Keratinocyte (primary cell): ENCODE data around the gene LMNTD2. TPM values are rescaled to one million over a fixed set of nuclear protein-coding genes. Genes with fewer than 3 reads are reported as not detected.

Source experiments
- DNase-seq: peaks from one replicate; pipeline ENCODE4 v3.0.0-alpha.2; 2011; ENCODE audit warnings: low read depth, missing footprints, low spot score
- FAIRE-seq: peaks from 2 replicates; lab custom pipeline; 2011; peaks lifted over from hg19 to GRCh38; lab: Jason Lieb, UNC
- H2AFZ ChIP-seq: 2 replicates; pipeline ENCODE4 v1.6.0; 2012; ENCODE audit warnings: low read length, control low read depth, inconsistent platforms; ENCODE audit not compliant: control insufficient read depth
- H3K27ac ChIP-seq: 2 replicates; pipeline ENCODE4 v1.5.1; 2011; ENCODE audit warnings: low read length; ENCODE audit not compliant: control insufficient read depth, insufficient read depth
- H3K27me3 ChIP-seq: 3 replicates; pipeline ENCODE4 v1.6.0; 2011; ENCODE audit warnings: low read length; ENCODE audit not compliant: control insufficient read depth, insufficient read depth; ENCODE audit errors: extremely low read depth
- H3K36me3 ChIP-seq, 2 experiments: 2 replicates in 1 of 2; 3 replicates in 1 of 2; pipeline ENCODE4 v1.5.1; 2011; ENCODE audit warnings: low read length in 2 of 2, mild to moderate bottlenecking in 1 of 2; ENCODE audit not compliant: control insufficient read depth in 2 of 2, insufficient read depth in 2 of 2; ENCODE audit errors: extremely low read depth in 1 of 2
- H3K4me1 ChIP-seq: 3 replicates; pipeline ENCODE4 v1.5.1; 2011; ENCODE audit warnings: low read length; ENCODE audit not compliant: control insufficient read depth, insufficient read depth; ENCODE audit errors: extremely low read depth
- H3K4me2 ChIP-seq: 3 replicates; pipeline ENCODE4 v1.6.0; 2011; ENCODE audit warnings: low read depth, low read length; ENCODE audit not compliant: control insufficient read depth, insufficient read depth; ENCODE audit errors: extremely low read depth
- H3K4me3 ChIP-seq, 3 experiments: fragments of 200-600 bp in 1 of 3; sonication (generic) in 1 of 3; 2 replicates in 2 of 3; 3 replicates in 1 of 3; pipeline ENCODE4 v1.5.1; 2011 to 2016; ENCODE audit warnings: low read length in 3 of 3, mild to moderate bottlenecking in 3 of 3, control low read depth in 2 of 3, inconsistent platforms in 1 of 3, low read depth in 1 of 3, mixed read lengths in 1 of 3, mixed run types in 1 of 3, moderate library complexity in 1 of 3; ENCODE audit not compliant: control insufficient read depth in 2 of 3, insufficient read depth in 2 of 3; ENCODE audit errors: extremely low read depth in 1 of 3
- H3K79me2 ChIP-seq: 2 replicates; pipeline ENCODE4 v1.6.0; 2012; ENCODE audit warnings: low read length; ENCODE audit not compliant: control insufficient read depth, insufficient read depth
- H3K9ac ChIP-seq: 3 replicates; pipeline ENCODE4 v1.6.0; 2011; ENCODE audit warnings: low read length; ENCODE audit not compliant: control insufficient read depth, insufficient read depth; ENCODE audit errors: extremely low read depth
- H3K9me1 ChIP-seq: 3 replicates; pipeline ENCODE4 v1.6.0; 2011; ENCODE audit warnings: low read length; ENCODE audit not compliant: control insufficient read depth, insufficient read depth; ENCODE audit errors: extremely low read depth
- H3K9me3 ChIP-seq: 2 replicates; pipeline ENCODE4 v1.5.1; 2012; ENCODE audit warnings: low read depth, low read length; ENCODE audit not compliant: control insufficient read depth
- H4K20me1 ChIP-seq: 3 replicates; pipeline ENCODE4 v1.6.0; 2011; ENCODE audit warnings: low read length; ENCODE audit not compliant: control insufficient read depth, insufficient read depth; ENCODE audit errors: extremely low read depth
- CTCF ChIP-seq, 3 experiments: IDR thresholded peaks in 1 of 3; conservative IDR thresholded peaks in 1 of 3; optimal IDR thresholded peaks in 1 of 3; 2 replicates in 2 of 3; 3 replicates in 1 of 3; pipeline versions ENCODE3 to v1.5.1; 2011; ENCODE audit warnings: low read length in 3 of 3, mild to moderate bottlenecking in 3 of 3, moderate library complexity in 2 of 3, control low read depth in 1 of 3, inconsistent platforms in 1 of 3; ENCODE audit not compliant: insufficient read depth in 2 of 3; ENCODE audit errors: extremely low read depth in 1 of 3
- EZH2 ChIP-seq: IDR thresholded peaks from one replicate; pipeline ENCODE4 v1.6.1; 2012; ENCODE audit warnings: inconsistent platforms, mild to moderate bottlenecking, low read length, moderate library complexity
- dilution Hi-C: fragments of 300-500 bp; cut with MboI; formaldehyde crosslinking; loops from one replicate; pipeline ENCODE4 v1.7.0; 2020; ENCODE audit warnings: low sequenced_read_pairs; ENCODE audit not compliant: extremely low pct_ligation_motif_present
- polyA plus RNA-seq, 5 experiments: library from polyadenylated mRNA; depleted of rRNA in 3 of 5; stranded (reverse) in 3 of 5; stranded (forward) in 1 of 5; unstranded in 1 of 5; fragments of >200 nt; gene quantifications; 1 replicate in 1 of 5; 2 replicates in 3 of 5; 3 replicates in 1 of 5; pipeline versions ENCODE4 v1.2.1 to v1.2.3, GENCODE V29; 2011 to 2012; ENCODE audit warnings: missing spikeins in 2 of 5, low read depth in 1 of 5, low replicate concordance in 1 of 5

The LMNTD2 gene
- polyA plus RNA-seq, 1 donor (not counting 4 experiments of a cell fraction or from before 2014, with no cell fraction given): 1.2 TPM

GRCh38 chr11:595400-595799, 34.9 kb upstream of the LMNTD2 start:
- no peaks in the 10 kb centered on the region for H3K4me1 ChIP-seq
- FAIRE-seq (no peak), DNase-seq (no peak)
- H2AFZ ChIP-seq: no peak overlapping the region
- no peak overlapping the region for H3K27ac ChIP-seq
- no peaks in the 10 kb centered on the region for H3K27me3 ChIP-seq
- TF ChIP-seq EZH2: no peak
- no peak for TF ChIP-seq CTCF (optimal IDR thresholded peaks at IDR 0.05 in 1 of 3, IDR thresholded peaks at IDR 0.05 in 1 of 3, conservative IDR thresholded peaks at IDR 0.05 in 1 of 3; ENCODE audit: extremely low read depth in 1 of 3, insufficient read depth in 2 of 3, low read length in 3 of 3)
- peaks cover 45 to 57% of the 10 kb centered on the region in 2 experiments for H3K36me3 ChIP-seq
- H3K9ac ChIP-seq: no peak overlapping the region
- no peaks in the 10 kb centered on the region for H3K9me3 ChIP-seq
- H3K9me1 ChIP-seq: no peaks in the 10 kb centered on the region
- H3K79me2 ChIP-seq: peaks cover 42% of the 10 kb centered on the region
- H3K4me2 ChIP-seq: no peak overlapping the region
- dilution Hi-C loops: no loop called here
- H4K20me1 ChIP-seq: no peaks in the 10 kb centered on the region
- no peak overlapping the region for H3K4me3 ChIP-seq

GRCh38 chr11:593347-593746, 32.8 kb upstream of the LMNTD2 start:
- Histone ChIP-seq H2AFZ (no peak overlapping the region), H3K4me1 (no peaks in the 10 kb centered on the region), H4K20me1 (no peaks in the 10 kb centered on the region), H3K36me3 (peaks cover 46 to 54% of the 10 kb centered on the region in 2 experiments), H3K27ac (no peak overlapping the region), H3K9me3 (no peaks in the 10 kb centered on the region), H3K9me1 (no peaks in the 10 kb centered on the region), H3K79me2 (peaks cover 52% of the 10 kb centered on the region), H3K9ac (no peak overlapping the region), H3K4me2 (no peak overlapping the region), H3K4me3 (no peak overlapping the region), H3K27me3 (no peaks in the 10 kb centered on the region)
- dilution Hi-C loops: no loop called here
- no peak for TF ChIP-seq CTCF (optimal IDR thresholded peaks at IDR 0.05 in 1 of 3, IDR thresholded peaks at IDR 0.05 in 1 of 3, conservative IDR thresholded peaks at IDR 0.05 in 1 of 3; ENCODE audit: extremely low read depth in 1 of 3, insufficient read depth in 2 of 3, low read length in 3 of 3)
- DNase-seq (no peak), FAIRE-seq (no peak)
